GM21717 (cell line): ENCODE measurements around the gene S100A5.

Source experiments
- ATAC-seq: cut with Tn5 transposase; IDR thresholded peaks from one replicate; pipeline ENCODE4 v1.9.1; 2021; ENCODE audit warnings: mild to moderate bottlenecking, moderate library complexity; ENCODE audit not compliant: unreplicated experiment

S100A5 gene

DNA sequence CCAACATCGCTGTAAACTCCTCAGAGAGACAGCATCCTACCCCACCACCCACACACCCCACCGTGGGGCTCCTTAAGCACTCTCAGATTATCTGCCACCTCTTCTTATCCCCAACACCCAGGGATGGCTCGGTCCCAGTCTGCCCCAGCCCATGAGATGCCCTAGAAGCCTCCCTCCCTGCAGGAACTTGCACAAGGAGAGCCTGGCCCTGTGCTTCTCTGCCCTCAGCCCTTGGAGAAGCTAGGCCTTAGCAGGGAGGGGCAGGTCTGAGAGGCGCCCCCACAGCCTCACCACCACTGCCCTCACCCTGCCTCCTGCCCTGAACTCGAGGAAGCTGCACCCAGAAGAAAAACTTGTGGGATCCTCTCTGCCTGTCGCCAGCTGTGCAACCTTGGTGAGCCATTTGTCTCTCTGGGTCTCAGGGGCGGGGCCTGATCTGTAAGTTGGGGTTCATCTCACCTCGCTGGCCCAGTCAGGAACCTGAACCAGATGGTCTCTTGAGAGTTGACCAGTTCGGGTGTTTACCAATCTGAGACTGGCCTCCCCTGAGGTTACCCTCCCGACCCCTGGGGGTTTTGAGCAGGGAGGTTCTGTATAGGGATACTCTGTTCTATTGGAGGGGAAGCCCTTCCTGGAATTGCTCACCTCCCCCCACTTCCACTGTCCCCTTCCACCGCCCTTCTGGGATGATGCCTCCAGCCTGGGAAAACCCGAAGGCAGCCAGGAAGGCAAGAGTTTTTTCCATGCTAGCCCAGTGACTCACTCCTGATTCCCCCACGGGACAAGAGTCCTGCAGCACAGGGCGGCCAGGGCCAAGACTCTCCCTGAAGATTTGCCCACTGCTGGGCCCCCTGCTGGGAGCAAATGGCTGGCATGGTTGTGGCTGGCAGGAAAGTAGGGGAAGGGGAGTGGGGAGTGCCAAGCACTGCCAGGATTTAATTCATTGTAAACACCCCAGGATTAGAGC, 8.3 kb upstream of the S100A5 start, which contains the start of gene S100A3:
Gene S100A3 (minus strand): TSS at position 537 of the 967 bp plus-strand sequence. CDS start 773 bp downstream, outside the sequence.
- no peak for ATAC-seq

- no peak for ATAC-seq
These were observed 7.1 kb upstream of the S100A5 start for GRCh38 chr1:153547560-153548551.

DNA sequence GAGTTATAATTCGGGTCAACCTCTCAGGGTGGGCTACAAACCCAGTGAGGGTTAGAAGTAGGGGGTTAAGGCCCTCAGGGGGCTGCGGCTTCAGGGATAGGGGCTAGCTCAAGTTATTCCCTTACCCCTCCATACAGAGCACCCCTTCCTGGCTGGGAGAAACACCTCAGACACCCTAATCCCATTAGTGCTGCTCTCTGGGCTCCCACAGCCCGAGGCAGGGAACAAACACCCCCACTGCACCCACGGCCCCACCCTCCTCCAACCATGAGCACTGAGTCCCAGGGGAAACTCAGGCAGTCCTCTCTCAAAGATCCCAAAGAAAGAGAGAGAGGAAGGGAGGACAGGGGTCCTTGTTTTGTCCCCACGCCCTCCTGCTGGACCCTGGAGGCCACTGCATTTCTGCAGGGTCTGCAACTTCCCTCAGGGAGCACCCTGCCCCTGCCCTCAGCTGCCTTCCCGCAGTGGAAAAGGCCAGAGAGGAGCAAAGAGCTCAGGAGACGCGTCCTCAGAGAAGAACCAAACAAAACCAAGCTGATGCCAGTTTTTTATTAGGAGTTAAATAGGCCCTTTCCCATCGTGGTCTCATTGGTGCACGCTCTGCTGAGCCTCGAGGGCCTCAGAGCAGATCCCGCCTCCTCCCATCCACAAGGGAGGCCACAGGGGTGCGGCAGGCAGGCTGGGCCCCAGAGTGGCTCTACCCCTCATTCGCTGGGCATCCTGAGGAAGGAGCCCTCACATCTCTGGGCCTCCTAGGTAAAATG, 6.2 kb upstream of the S100A5 start:
- ATAC-seq, result no peak

DNA sequence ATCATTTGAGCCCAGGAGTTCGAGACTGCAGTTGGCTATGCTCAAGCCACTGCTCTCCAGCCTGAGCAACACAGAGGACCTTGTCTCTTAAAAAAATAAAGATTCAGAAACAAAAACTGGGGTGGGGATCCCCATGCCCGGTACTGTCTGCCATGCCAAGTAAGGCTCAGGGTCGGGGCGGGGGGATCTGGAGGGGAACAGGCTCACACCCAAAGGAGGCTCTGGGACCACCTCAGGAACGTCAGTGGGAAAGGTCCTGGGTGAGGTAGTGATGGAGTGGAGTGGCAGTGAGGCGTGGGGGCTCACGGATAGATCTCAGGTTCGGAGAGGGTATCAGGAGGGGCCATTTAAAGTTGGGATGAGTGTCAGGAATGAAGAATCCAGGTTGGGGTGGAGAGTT, 5.6 kb upstream of the S100A5 start:
- no peak for ATAC-seq

DNA sequence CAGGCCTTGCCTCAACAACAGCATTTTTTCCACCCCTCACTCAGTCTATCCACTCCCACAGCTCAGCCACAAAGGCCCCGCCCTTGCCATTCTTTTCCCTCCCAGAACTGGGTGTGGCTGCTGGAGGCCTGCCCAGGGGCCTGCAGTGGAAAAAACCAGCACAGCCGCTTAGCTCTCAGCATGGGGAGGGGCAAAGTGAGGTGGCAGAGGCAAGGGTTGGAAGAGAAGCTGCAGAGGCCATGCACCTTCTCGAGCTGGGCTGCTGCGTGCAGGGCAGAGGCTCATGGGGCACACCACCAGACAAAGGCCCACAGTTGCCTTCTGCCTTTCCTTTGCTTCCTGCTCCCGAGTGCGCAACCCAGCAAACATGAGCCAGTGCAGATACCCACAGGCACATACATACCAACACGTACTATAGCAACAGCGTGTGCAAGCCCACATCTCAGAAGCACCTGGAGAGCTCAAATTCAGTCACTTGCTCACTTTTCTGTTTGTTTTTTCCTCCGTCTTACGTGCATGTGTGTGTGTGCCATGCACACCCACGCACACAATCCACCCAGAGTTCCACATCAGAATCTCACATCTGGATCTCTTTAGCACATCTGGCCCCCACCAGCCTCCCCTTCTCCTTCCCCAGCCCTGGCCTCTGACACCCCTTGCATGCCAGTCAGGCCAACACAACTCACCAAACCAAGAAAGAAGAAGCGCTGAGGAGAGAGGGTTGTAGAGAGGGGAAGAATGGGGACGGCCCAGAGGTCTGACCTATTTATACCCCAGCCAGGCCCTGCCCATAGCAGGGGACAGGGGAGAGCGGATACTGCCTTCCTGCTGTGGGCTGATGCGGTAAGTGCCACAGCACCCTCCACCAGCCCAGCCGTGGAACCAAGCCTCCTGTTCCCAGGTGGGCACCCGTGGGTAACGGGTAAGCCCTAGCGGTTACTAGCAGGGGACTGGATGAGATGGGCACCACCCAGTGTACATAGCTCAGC, 4.6 kb upstream of the S100A5 start, which contains the start of gene S100A4:
Gene S100A4 (minus strand): TSS at position 740 of the 989 bp plus-strand sequence. CDS start 1,012 bp downstream, outside the sequence.
- ATAC-seq, result no peak

GRCh38 chr1:153544453-153545066, 3.8 kb upstream of the S100A5 start:
- ATAC-seq, result no peak

DNA sequence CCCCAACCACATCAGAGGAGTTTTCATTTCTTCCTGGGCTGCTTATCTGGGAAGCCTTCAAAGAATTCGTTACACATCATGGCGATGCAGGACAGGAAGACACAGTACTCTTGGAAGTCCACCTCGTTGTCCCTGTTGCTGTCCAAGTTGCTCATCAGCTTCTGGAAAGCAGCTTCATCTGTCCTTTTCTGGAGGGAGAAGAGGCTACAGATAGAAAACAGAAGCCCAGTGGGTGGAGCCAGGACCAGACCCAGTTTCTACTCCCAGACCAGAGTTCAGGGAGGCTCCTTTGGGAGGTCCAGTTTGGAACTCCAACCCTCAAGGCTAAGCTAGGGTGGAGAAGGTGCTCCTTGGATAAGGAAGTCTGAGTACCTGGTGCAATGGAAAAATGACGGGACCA, 3.0 kb upstream of the S100A5 start:
- no peak for ATAC-seq

DNA sequence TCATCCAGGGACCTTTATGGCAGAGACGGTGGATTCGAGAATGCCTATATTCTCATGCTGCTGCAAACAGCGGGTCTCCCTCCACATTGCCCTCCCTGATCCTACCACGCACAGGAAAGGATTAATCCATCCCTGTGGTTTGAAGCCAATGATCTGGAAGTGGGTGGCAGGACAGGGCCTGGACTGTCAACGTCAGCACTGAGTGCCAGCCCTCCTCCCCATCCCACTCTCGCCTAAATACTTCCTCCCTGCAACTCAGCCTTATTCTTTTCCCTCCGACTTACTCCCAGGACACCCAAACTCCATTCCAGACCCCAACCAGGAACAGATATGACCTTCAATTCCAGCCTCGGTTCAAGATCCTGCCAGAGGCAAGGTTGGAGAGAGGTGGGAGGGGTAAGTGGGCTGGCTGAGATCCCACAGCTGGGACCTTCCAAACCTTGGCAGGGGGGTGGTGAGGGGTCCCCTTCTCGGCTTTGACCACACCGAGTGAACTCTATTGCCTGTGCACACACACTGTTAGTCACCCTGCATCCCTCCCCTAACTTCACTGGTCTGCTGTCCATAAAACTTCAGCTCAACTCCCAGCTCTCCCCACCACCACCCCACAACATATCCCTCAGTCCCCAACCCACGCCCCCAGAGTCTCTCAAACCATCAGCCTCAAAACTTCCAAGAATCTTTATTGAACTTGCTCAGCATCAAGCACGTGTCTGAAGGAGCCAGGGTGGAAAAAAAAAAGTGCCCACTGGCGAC, 2.4 kb upstream of the S100A5 start:
- no peak for ATAC-seq

DNA sequence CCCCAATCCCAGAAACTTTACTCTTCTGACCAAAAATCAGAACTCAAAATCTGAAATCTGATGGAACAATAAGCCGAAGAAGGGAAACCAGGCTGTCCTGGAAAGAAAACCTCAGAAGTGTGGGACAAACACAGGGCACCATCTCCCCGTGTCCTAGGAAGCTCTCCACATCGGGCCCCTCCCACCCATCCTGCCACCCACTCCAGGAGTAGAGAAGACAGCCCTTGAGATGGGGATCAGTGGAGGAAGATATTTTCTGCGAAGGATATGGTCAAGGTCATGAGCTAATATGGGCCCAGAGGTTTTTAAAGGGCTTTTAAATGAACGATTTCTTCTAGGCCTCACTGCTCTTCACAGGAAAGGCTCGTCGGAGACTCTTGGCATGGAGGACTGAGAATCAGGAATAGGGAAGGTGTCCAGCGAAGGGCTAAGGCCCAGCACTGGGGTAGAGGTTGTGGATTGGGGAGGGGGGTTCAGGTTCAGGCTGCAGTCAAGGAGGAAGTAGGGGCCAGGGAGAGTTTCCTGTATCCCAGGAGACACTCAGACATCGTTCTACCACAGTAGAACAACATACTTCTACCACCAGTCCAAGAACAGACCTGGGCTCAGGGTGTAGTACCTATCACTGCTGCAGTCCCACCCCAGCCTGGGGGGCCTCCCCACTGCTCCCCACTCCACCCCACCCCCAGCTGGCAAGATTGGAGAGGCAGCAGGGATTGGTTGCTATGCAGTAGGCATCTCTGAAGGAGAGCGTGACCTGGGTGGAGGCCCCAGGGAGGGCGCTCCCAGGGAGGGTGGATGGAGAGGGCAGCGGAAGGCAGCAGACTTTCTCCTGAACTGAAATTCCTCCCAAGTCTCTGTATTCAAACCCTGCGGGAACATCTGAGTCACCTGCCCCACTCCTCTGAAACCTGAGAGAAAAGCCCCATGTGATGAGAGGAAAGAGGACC, 1.2 kb upstream of the S100A5 start:
- no peak for ATAC-seq

DNA sequence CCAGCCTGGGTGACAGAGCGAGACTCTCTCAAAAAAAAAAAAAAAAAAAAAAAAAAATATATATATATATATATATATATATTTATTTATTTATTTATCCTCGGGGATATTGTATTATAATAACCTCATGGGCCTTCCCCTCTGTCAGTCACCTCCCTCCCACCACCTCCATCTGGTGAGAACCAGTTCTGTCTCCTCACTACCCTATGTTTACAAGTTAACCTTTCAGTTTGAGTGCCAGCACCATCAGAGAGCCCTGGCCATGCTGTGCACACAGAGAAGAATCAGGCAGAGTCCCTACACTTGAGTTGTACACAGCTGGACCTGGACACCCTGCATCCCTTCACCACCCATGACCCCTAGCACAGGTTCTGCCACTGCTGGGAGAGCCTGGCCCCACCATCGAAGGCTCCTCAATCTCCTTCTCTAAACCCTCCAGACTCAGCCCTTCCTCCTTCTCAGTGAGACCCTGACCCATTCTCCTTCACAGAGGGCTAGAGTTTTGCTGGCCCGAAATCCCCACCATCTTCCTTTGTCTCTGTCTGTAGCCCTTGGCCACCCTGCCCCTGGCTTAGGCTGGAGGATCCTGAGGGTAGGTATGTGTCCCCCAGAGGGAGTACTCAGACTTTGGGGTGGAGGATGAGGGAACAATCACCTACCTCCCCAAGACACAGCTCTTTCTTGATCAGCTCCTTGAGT, 1.2 kb downstream of the S100A5 start:
- ATAC-seq, result no peak

DNA sequence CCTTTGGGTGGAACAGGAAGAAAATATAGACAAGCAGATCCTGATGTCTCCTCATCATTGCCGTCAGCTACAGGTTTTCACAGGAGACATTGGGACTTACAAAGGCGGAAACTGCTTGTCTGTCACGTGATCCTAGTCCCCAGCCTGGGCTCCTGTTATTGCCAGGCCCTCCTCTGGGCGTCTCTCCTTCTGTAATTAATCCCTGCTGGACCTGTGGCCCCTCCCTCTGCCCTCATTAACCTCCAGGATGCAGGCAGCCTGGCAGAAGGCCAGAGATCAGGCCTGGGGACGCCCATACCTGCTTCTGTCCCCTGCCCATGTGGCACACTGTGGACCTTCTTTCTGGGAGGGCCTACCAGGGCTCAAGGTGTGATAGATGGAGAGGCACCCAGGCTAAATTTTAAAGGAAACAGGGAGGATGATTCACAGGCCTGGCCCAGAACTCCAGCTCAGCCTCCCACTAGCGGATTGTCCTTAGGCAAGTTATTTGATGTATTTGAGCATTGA, 2.4 kb downstream of the S100A5 start:
- ATAC-seq, result no peak

DNA sequence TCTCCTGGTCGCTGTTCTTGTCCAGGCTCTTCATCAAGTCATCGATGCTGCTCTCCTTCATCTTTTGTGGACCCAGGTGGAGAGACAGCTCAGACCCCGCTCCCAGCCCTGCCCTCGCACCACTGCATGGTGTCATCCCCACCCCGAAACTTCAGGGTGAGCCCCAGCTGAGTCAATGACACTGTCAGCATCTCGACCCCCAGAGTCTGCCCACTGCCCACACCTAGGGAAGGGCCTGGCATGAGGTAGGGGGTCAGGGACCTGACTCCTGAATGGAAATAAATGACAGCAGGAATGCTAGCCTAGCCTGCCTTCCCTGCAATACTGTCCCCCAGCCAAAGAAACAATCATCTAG, 3.4 kb downstream of the S100A5 start:
- ATAC-seq, result no peak

- no peak for ATAC-seq
These were observed 3.9 kb downstream of the S100A5 start for GRCh38 chr1:153536671-153537375.

DNA sequence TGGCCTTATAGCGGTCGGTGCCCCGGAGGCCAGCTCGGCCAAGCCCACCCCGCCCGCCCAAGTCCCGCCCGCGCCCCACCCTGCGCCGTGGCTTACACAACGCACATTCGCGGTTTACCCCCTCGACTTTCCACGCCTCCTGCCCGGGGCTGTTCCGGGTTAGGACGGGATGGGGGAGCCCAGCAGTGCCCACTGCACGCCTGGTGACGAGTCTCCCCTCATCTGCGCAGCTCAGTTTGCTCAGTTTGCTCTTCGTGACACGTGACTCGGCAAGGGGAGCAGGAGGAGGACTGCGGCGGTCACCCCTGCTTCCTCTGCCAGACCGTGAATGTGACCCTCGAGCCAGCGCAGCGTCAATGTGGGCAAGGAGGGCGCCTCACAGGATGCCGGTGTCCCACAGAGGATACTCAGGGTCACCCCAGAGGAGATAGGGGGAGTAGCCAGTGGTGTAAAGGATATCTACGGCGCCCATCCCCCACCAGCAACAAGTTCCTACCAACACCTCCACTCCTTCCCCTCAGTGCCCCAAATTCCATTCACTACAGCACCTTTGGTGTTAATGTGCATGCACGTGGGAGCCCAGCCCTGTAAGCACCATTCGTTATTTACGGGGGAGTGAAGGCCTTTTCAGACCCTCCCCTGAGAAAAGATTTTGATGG, 4.6 kb downstream of the S100A5 start:
- no peak for ATAC-seq
